Measurements from ENCODE around the gene CXCL14. TPM values are rescaled to one million over a fixed set of nuclear protein-coding genes. Genes with fewer than 3 reads are reported as not detected.

Gene CXCL14
- total and polyA plus RNA-seq, 2 donors (not counting 1 experiment from before 2014, with no cell fraction given): 0.17 TPM; not detected in 1

DNA sequence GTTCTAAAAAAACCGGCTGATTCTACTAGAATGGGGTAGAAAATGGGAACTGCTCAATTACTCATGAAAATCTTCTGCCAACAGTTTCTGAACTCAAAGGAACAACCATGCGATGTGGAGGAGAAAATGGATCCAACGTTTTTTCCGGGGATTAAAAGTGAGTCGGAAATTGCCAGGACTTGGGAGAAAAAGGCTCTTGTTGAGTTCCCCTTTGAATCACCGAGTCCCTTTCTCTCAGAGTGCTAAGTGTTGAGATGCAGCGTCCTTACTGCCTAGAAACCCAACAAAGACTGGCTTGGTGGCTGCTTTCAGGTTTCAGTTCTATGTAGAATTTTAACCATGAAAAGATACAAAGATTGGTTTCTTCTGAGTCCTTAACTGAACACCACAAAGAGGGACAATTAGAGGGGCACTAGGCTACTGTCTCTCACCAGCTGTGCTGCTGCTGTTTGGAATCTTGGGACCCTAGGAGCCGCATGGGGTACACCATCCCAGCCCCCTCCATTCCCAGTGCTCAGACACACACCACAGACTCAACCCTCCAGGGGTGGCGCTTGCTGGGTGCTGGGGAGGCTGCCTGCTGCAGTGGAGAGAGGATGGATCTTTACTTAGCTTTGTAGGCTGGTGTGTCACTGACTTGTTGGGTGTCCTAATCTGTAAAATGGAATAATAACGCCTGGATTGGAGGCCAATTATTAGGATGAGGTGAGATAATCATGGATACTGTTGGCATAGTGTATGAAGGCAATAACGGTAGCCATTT lies 21.5 kb downstream of the CXCL14 start:
- no peak for TF ChIP-seq EZH2 (IDR thresholded peaks at IDR 0.05; ENCODE audit: low read length, missing control alignments)
- TF ChIP-seq, protein P1, sequence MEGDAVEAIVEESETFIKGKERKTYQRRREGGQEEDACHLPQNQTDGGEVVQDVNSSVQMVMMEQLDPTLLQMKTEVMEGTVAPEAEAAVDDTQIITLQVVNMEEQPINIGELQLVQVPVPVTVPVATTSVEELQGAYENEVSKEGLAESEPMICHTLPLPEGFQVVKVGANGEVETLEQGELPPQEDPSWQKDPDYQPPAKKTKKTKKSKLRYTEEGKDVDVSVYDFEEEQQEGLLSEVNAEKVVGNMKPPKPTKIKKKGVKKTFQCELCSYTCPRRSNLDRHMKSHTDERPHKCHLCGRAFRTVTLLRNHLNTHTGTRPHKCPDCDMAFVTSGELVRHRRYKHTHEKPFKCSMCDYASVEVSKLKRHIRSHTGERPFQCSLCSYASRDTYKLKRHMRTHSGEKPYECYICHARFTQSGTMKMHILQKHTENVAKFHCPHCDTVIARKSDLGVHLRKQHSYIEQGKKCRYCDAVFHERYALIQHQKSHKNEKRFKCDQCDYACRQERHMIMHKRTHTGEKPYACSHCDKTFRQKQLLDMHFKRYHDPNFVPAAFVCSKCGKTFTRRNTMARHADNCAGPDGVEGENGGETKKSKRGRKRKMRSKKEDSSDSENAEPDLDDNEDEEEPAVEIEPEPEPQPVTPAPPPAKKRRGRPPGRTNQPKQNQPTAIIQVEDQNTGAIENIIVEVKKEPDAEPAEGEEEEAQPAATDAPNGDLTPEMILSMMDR (conservative IDR thresholded peaks at IDR 0.05 in 1 of 2, IDR thresholded peaks at IDR 0.05 in 1 of 2; ENCODE audit: low read depth in 1 of 2, low read length in 2 of 2): no peak
- no peak for DNase-seq (ENCODE audit: low read depth in 2 of 2)
- no peaks in the 10 kb centered on the region for H3K9me3 ChIP-seq (ENCODE audit: control insufficient read depth, insufficient read depth, low read depth, low read length)
- H4K20me1 ChIP-seq (ENCODE audit: control insufficient read depth, extremely low read depth, insufficient read depth, low read length): no peaks in the 10 kb centered on the region
- H3K27me3 ChIP-seq (ENCODE audit: control insufficient read depth, insufficient read depth, low read length): no peaks in the 10 kb centered on the region
- no peaks in the 10 kb centered on the region for H3K36me3 ChIP-seq (ENCODE audit: control insufficient read depth, insufficient read depth, low read length)
- no peak overlapping the region for H2AFZ ChIP-seq (ENCODE audit: low read length)
- no peak overlapping the region for H3K9ac ChIP-seq (ENCODE audit: insufficient read depth, low read length)
- no peak overlapping the region for H3K4me3 ChIP-seq (replicated peaks in 1 of 4; ENCODE audit: control extremely low read depth in 1 of 4, insufficient read depth in 1 of 4, low read depth in 3 of 4, low read length in 4 of 4)
- no peak overlapping the region for H3K4me2 ChIP-seq (ENCODE audit: extremely low read depth, insufficient read depth, low read length)
- H3K27ac ChIP-seq (ENCODE audit: insufficient read depth, low read length): no peak overlapping the region
- H3K79me2 ChIP-seq (ENCODE audit: control insufficient read depth, insufficient read depth, low read length): no peaks in the 10 kb centered on the region
- no peaks in the 10 kb centered on the region for H3K4me1 ChIP-seq (ENCODE audit: control insufficient read depth, extremely low read depth, insufficient read depth, low read length)

DNA sequence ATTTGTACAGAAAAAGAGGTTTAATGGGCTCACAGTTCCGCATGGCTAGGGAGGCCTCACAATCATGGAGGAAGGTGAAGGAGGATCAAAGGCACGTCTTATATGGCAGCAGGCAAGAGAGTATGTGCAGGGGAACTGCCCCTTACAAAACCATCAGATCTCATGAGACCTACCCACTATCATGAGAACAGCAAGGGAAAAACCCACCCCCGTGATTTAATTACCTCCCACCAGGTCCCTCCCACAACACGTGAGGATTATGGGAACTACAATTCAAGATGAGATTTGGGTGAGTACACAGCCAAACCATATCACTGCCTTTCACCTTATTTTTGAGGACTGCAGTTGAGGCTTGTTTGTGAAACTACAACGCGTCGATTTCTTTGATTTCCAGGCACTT lies 22.2 kb downstream of the CXCL14 start:
- H3K79me2 ChIP-seq (ENCODE audit: control insufficient read depth, insufficient read depth, low read length): no peaks in the 10 kb centered on the region
- no peaks in the 10 kb centered on the region for H3K9me3 ChIP-seq (ENCODE audit: control insufficient read depth, insufficient read depth, low read depth, low read length)
- no peaks in the 10 kb centered on the region for H4K20me1 ChIP-seq (ENCODE audit: control insufficient read depth, extremely low read depth, insufficient read depth, low read length)
- no peak overlapping the region for H3K27ac ChIP-seq (ENCODE audit: insufficient read depth, low read length)
- no peak for TF ChIP-seq EZH2 (IDR thresholded peaks at IDR 0.05; ENCODE audit: low read length, missing control alignments)
- TF ChIP-seq, protein P1 (conservative IDR thresholded peaks at IDR 0.05 in 1 of 2, IDR thresholded peaks at IDR 0.05 in 1 of 2; ENCODE audit: low read depth in 1 of 2, low read length in 2 of 2): no peak
- DNase-seq (ENCODE audit: low read depth in 2 of 2): no peak
- H3K36me3 ChIP-seq (ENCODE audit: control insufficient read depth, insufficient read depth, low read length): no peaks in the 10 kb centered on the region
- H3K4me3 ChIP-seq (replicated peaks in 1 of 4; ENCODE audit: control extremely low read depth in 1 of 4, insufficient read depth in 1 of 4, low read depth in 3 of 4, low read length in 4 of 4): no peak overlapping the region
- H3K27me3 ChIP-seq (ENCODE audit: control insufficient read depth, insufficient read depth, low read length): no peaks in the 10 kb centered on the region
- H2AFZ ChIP-seq (ENCODE audit: low read length): no peak overlapping the region
- no peak overlapping the region for H3K4me2 ChIP-seq (ENCODE audit: extremely low read depth, insufficient read depth, low read length)
- no peaks in the 10 kb centered on the region for H3K4me1 ChIP-seq (ENCODE audit: control insufficient read depth, extremely low read depth, insufficient read depth, low read length)
- H3K9ac ChIP-seq (ENCODE audit: insufficient read depth, low read length): no peak overlapping the region

DNA sequence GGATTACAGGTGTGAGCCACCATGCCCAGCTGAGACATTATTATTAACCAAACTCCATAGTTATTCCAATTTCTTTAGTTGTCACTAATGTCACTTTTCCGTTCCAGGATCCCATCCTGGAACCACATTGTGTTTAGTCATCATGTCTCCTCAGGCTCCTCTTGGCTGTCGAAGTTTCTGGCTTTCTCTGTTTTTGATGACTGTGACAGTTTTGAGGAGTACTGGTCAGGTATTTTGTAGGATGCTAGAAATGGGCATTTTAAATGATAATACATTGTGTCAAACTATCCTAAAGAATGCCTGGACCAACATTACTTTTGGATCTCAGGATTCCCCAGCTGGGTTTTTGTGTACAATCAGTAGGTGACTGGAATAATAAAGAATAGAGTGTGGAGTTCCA lies 23.3 kb downstream of the CXCL14 start:
- no peaks in the 10 kb centered on the region for H3K9me3 ChIP-seq (ENCODE audit: control insufficient read depth, insufficient read depth, low read depth, low read length)
- TF ChIP-seq, protein P1 (conservative IDR thresholded peaks at IDR 0.05 in 1 of 2, IDR thresholded peaks at IDR 0.05 in 1 of 2; ENCODE audit: low read depth in 1 of 2, low read length in 2 of 2): no peak
- TF ChIP-seq EZH2 (IDR thresholded peaks at IDR 0.05; ENCODE audit: low read length, missing control alignments): no peak
- H2AFZ ChIP-seq (ENCODE audit: low read length): no peak overlapping the region
- H4K20me1 ChIP-seq (ENCODE audit: control insufficient read depth, extremely low read depth, insufficient read depth, low read length): no peaks in the 10 kb centered on the region
- DNase-seq (ENCODE audit: low read depth in 2 of 2): no peak
- no peak overlapping the region for H3K9ac ChIP-seq (ENCODE audit: insufficient read depth, low read length)
- no peak overlapping the region for H3K4me2 ChIP-seq (ENCODE audit: extremely low read depth, insufficient read depth, low read length)
- no peaks in the 10 kb centered on the region for H3K36me3 ChIP-seq (ENCODE audit: control insufficient read depth, insufficient read depth, low read length)
- H3K79me2 ChIP-seq (ENCODE audit: control insufficient read depth, insufficient read depth, low read length): no peaks in the 10 kb centered on the region
- no peaks in the 10 kb centered on the region for H3K27me3 ChIP-seq (ENCODE audit: control insufficient read depth, insufficient read depth, low read length)
- no peaks in the 10 kb centered on the region for H3K4me1 ChIP-seq (ENCODE audit: control insufficient read depth, extremely low read depth, insufficient read depth, low read length)
- H3K4me3 ChIP-seq (replicated peaks in 1 of 4; ENCODE audit: control extremely low read depth in 1 of 4, insufficient read depth in 1 of 4, low read depth in 3 of 4, low read length in 4 of 4): no peak overlapping the region
- H3K27ac ChIP-seq (ENCODE audit: insufficient read depth, low read length): no peak overlapping the region

Data from fibroblast of lung (primary cell).